G401 (cell line): ENCODE measurements around the gene FANCD2. TPM values are rescaled to one million over a fixed set of nuclear protein-coding genes. Genes with fewer than 3 reads are reported as not detected.

ENCODE experiments used
- DNase-seq: peaks from one replicate; pipeline ENCODE4 v3.0.0-alpha.2; 2015; ENCODE audit warnings: low spot score
- in situ Hi-C: cut with HindIII; loops from 2 replicates; pipeline ENCODE4 v1.10.0; 2016; ENCODE audit warnings: low sequenced_read_pairs, mixed read lengths
- total RNA-seq: library from RNA; depleted of rRNA; stranded (reverse); fragments of >200 nt; shearing (Covaris generic); gene quantifications from 2 replicates; pipeline ENCODE4 v1.2.3, GENCODE V29; 2014; rRNA removed

Gene FANCD2
- total RNA-seq, 1 experiment from 2014 or later = 43.1 TPM

DNA sequence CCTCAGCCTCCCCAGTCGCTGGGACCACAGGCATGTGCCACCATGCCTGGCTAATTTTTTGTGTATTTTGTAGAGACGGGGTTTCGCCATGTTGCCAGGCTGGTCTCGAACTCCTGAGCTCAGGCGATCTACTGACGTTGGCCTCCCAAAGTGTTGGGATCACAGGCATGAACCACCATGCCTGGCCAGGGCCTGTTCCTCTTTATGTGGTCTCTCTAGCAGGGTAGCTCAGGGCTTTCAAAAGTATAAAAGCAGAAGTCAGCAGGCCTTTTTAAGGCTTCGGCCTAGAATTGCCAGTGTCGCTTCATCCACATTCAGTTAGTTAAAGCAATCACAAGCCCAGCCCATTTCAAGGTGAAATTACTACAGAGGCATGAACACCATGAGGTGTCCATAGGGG lies 123.0 kb downstream of the FANCD2 start:
- in situ Hi-C loops = no loop called here
- no peak for DNase-seq

DNA sequence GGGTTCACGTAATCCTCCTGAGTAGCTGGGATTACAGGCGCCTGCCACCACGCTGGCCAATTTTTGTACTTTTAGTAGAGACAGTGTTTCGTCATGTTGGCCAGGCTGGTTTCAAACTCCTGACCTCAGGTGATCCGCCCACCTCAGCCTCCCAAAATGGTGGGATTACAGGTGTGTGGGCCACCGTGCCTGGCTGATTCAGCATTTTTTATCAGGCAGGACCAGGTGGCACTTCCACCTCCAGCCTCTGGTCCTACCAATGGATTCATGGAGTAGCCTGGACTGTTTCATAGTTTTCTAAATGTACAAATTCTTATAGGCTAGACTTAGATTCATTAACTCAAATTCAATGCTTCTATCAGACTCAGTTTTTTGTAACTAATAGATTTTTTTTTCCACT lies 124.8 kb downstream of the FANCD2 start:
- in situ Hi-C loops = no loop called here
- DNase-seq = no peak

Other genes with a start within 250 kb of the FANCD2 start
- gene TADA3, start 234.0 kb upstream of the FANCD2 start, total RNA-seq = 70.0 and 72.1 TPM in 2 replicates
- 231 and 292 TPM in 2 replicates for gene ARPC4, start 233.4 kb upstream of the FANCD2 start, total RNA-seq
- gene TTLL3, start 216.2 kb upstream of the FANCD2 start, total RNA-seq = 4.6 and 5.4 TPM in 2 replicates
- gene RPUSD3, start 182.4 kb upstream of the FANCD2 start, total RNA-seq = 82.7 and 98.7 TPM in 2 replicates
- not detected in 2 replicates for gene CIDEC, start 146.2 kb upstream of the FANCD2 start, total RNA-seq
- gene JAGN1, start 135.8 kb upstream of the FANCD2 start, total RNA-seq = 25.1 and 30.0 TPM in 2 replicates
- 3.6 and 5.3 TPM in 2 replicates for gene IL17RE, start 123.6 kb upstream of the FANCD2 start, total RNA-seq
- gene IL17RC, start 109.3 kb upstream of the FANCD2 start, total RNA-seq = 12.2 and 22.5 TPM in 2 replicates
- gene CRELD1, start 92.6 kb upstream of the FANCD2 start, total RNA-seq = 13.3 and 30.0 TPM in 2 replicates
- gene PRRT3, start 74.0 kb upstream of the FANCD2 start, total RNA-seq = 8.6 and 11.5 TPM in 2 replicates
- gene EMC3, start 39.6 kb upstream of the FANCD2 start, total RNA-seq = 30.3 and 63.2 TPM in 2 replicates
- not detected in 2 replicates for gene FANCD2OS, start 81.8 kb downstream of the FANCD2 start, total RNA-seq
- 114 and 121 TPM in 2 replicates for gene BRK1, start 89.2 kb downstream of the FANCD2 start, total RNA-seq
- 88.5 and 95.8 TPM in 2 replicates for gene VHL, start 115.3 kb downstream of the FANCD2 start, total RNA-seq
- 2.4 and 2.5 TPM in 2 replicates for gene IRAK2, start 138.5 kb downstream of the FANCD2 start, total RNA-seq
- gene TATDN2, start 222.0 kb downstream of the FANCD2 start, total RNA-seq = 18.8 and 22.1 TPM in 2 replicates